Upper lobe of right lung (tissue), 1 donor: ENCODE measurements around the gene TAF3. TPM values are rescaled to one million over a fixed set of nuclear protein-coding genes. Genes with fewer than 3 reads are reported as not detected.

ENCODE experiments used
- ATAC-seq: fragments of 200-7000 bp; cut with Tn5 transposase; one replicate; pipeline ENCODE4 v1.9.1; 2020; ENCODE audit warnings: mild to moderate bottlenecking, moderate library complexity
- DNase-seq: peaks from one replicate; pipeline ENCODE4 v3.0.0-alpha.2; 2020
- H3K27ac ChIP-seq: fragments of 200-600 bp; one replicate; pipeline ENCODE4 v1.8.0; 2022
- H3K27me3 ChIP-seq: fragments of 200-600 bp; one replicate; pipeline ENCODE4 v1.8.0; 2022; ENCODE audit warnings: mild to moderate bottlenecking
- H3K36me3 ChIP-seq: fragments of 200-600 bp; one replicate; pipeline ENCODE4 v1.8.0; 2022
- H3K4me1 ChIP-seq: fragments of 200-600 bp; one replicate; pipeline ENCODE4 v1.8.0; 2022
- H3K4me3 ChIP-seq: fragments of 200-600 bp; one replicate; pipeline ENCODE4 v1.8.0; 2022; ENCODE audit warnings: mild to moderate bottlenecking
- H3K9me3 ChIP-seq: fragments of 200-600 bp; one replicate; pipeline ENCODE4 v1.8.0; 2022
- intact Hi-C: fragments of 100-400 bp; cut with DNase I; formaldehyde crosslinking; loops from one replicate; pipeline ENCODE4 v1.11.0; 2022
- total RNA-seq: library from RNA; stranded (reverse); fragmentation: NEBNext Ultra II Directional; extraction: Animal tissue kit (Norgen Biotek cat#: 25700); gene quantifications from one replicate; pipeline ENCODE4 v1.2.1, GENCODE V29; 2021
- TF ChIP-seq, protein P1 (sequence below): fragments of 200-600 bp; IDR thresholded peaks from one replicate; pipeline ENCODE4 v1.8.0; 2022; ENCODE audit warnings: antibody characterized with exemption
- donor health status: DM: no; HTN: yes; CAD: no; lungs with severe emphysema.

TAF3 gene
- total RNA-seq, 1 donor from 2014 or later: 11.8 TPM

DNA sequence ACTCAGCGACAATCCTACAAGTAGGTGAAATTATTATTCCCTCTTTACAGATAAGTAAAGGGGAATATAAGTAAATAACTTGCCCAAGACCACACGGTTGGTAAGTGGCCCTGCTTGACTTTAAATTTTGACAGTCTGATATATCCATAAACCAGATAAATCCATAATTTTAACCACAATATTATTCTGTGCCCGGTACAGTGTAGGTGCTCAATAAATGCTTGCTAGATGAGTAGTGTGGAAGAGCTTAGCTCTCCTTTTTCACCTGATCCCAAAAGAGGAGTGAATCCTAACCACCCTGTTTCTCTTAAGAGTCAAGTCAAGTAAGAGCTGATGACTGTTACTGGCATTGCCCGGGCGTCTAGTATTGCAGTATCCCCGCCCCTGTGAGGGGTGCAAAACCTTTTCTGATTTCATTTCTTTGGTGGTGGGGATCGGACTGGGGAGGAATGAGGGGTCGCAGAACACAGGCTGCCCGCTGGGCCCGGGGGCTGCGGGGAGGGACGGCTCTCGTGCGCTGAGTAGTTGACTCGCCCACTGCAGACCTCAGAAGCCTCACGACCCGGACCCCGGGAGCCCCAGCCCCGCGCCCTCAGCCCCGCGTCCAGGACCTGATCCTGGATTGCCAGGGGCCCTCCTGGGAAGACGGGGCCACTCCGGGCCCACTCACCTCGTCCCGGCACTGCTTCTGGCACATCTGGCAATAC, 31.0 kb upstream of the TAF3 start:
- peak; percentile 11 for ATAC-seq
- TF ChIP-seq, protein P1, sequence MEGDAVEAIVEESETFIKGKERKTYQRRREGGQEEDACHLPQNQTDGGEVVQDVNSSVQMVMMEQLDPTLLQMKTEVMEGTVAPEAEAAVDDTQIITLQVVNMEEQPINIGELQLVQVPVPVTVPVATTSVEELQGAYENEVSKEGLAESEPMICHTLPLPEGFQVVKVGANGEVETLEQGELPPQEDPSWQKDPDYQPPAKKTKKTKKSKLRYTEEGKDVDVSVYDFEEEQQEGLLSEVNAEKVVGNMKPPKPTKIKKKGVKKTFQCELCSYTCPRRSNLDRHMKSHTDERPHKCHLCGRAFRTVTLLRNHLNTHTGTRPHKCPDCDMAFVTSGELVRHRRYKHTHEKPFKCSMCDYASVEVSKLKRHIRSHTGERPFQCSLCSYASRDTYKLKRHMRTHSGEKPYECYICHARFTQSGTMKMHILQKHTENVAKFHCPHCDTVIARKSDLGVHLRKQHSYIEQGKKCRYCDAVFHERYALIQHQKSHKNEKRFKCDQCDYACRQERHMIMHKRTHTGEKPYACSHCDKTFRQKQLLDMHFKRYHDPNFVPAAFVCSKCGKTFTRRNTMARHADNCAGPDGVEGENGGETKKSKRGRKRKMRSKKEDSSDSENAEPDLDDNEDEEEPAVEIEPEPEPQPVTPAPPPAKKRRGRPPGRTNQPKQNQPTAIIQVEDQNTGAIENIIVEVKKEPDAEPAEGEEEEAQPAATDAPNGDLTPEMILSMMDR: no peak
- no peaks in the 10 kb centered on the region for H3K27me3 ChIP-seq
- intact Hi-C loops: no loop called here
- peaks cover 22% of the 10 kb centered on the region for H3K4me1 ChIP-seq
- H3K27ac ChIP-seq: peak overlapping the region; percentile 90
- H3K4me3 ChIP-seq: peak overlapping the region; percentile 94
- no peaks in the 10 kb centered on the region for H3K9me3 ChIP-seq
- H3K36me3 ChIP-seq: peaks cover 4% of the 10 kb centered on the region
- no peak for DNase-seq

DNA sequence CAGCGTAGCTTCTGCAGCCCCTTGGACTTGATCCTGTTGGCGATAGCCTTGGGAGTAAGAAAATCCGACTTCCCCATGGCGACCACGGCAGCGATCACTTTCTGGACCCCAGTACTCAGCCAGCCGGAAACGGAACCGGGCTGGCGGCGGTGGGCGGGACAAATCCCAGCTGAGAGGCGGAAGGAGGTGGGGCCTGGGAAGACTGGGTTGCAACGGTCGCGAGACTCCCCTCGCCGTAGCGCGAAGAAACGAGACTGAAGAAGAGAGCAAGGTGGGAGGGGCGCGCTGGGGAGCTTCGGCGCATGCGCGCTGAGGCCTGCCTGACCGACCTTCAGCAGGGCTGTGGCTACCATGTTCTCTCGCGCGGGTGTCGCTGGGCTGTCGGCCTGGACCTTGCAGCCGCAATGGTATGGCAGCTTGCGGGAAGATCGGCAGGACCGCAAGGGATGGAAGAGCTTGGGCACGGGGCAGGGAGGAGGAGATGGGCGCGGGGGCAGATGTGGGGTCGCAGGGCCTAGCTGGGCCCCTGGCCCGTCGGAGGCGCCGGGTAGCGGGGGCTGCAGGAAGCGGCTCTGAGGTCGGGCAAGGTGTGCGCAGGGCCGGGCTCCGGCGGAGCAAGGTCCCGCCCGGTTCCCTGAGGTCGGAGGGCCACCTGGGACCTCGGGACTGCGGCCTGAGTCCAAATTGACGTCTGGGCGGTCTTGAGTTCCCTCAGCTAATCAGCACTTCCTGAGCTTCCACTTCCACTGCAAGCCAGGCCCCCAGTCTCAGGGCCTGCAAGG, 30.3 kb upstream of the TAF3 start, which contains the start of the genes ATP5F1C and KIN:
ATP5F1C (plus strand) TSS at position 321 of the 782 bp plus-strand sequence; CDS start at position 352, 31 bp downstream.
KIN (minus strand) TSS at position 137 of the 782 bp plus-strand sequence; CDS start at position 77, 60 bp downstream.
- Histone ChIP-seq H3K36me3 (no peaks in the 10 kb centered on the region), H3K27me3 (no peaks in the 10 kb centered on the region), H3K9me3 (no peaks in the 10 kb centered on the region), H3K27ac (peak within 1 kb of the TSS; percentile 90), H3K4me1 (peaks cover 22% of the 10 kb centered on the region), H3K4me3 (peak within 1 kb of the TSS; percentile 94)
- TF ChIP-seq, protein P1: no peak
- intact Hi-C loops: no loop called here
- ATAC-seq (peak; percentile 99), DNase-seq (peak; percentile 99)

DNA sequence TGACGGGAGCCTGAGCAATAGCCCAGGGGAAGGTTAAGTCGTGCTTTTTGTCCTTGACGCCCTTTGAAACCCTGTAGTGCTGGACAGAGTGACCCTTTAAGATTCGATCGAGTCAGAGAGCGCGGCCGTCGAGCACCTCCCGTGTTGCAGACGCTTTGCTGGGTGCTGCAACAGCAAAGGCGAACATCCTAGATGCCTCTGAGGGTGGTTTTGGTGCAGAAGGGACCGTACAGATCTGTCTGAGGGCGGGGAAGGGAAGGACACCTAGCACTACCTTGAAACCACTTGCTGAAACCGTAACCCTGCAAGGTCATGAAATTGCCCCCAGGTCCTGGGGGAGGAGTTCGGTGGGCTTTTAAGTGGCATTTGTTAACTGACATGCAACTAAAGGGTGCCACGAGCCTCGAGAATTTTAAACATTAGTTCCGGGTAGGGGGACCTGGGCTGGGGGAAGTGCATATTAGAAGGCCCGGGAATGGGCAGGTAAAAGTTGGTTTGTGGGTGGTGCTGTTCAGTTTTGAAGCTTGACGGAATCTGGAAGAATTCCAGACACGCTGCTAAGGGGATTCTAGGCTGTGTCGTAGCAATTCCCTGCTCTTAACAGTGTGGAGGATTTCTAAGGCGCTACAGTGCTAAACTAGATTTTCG, 29.5 kb upstream of the TAF3 start:
- H3K9me3 ChIP-seq: no peaks in the 10 kb centered on the region
- peak overlapping the region; percentile 90 for H3K27ac ChIP-seq
- peak overlapping the region; percentile 94 for H3K4me3 ChIP-seq
- peaks cover 28% of the 10 kb centered on the region for H3K4me1 ChIP-seq
- TF ChIP-seq, protein P1: no peak
- H3K27me3 ChIP-seq: no peaks in the 10 kb centered on the region
- intact Hi-C loops: no loop called here
- no peak for DNase-seq
- ATAC-seq: peak; percentile 2
- no peaks in the 10 kb centered on the region for H3K36me3 ChIP-seq

DNA sequence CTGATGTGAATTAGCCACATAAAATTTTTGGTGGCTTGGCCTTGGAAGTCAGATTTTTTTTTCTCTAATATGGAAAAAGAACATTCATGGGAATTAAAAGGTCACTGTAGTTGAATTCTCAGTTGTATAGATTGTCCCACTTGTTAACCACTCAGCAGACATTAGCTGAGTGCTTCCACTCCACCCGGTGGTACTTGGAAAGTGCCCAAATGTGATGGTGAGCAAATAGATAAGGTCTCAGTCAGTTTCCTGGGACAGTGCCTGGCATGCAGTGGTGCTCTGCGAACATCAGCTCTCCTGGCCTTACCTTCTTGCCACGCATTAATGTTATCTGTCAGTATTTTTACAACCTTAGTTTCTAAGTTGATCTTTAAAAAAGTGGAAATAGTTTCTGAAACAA, 28.9 kb upstream of the TAF3 start:
- TF ChIP-seq, protein P1: no peak

DNA sequence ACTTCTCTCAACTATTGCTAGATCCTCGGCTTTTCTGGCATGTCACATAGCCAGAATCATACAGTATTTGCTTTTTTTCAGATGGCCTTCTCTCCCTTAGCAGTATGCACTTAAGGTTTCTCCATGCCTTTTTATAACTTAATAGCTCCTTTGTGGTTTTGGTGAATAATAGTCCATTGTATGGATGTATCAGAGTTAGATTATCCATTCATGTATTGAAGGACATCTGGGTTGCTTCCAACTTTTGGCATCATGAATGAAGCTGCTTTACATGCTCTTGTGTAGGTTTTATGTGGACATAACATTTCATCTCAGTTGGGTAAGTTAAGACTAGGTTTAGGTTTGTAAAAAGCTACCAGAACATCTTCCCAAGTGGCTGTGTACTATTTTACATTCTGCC, 25.8 kb upstream of the TAF3 start:
- no peak for DNase-seq
- TF ChIP-seq, protein P1: no peak
- H3K27ac ChIP-seq: no peak overlapping the region
- intact Hi-C loops: no loop called here
- H3K4me1 ChIP-seq: peaks cover 26% of the 10 kb centered on the region
- H3K9me3 ChIP-seq: no peaks in the 10 kb centered on the region
- no peaks in the 10 kb centered on the region for H3K27me3 ChIP-seq
- no peak overlapping the region for H3K4me3 ChIP-seq
- H3K36me3 ChIP-seq: peaks cover 12% of the 10 kb centered on the region
- no peak for ATAC-seq

More for the DNA sequence above, 28.9 kb upstream of the TAF3 start:
- intact Hi-C loops: no loop called here
- DNase-seq (no peak), ATAC-seq (no peak)
- Histone ChIP-seq H3K9me3 (no peaks in the 10 kb centered on the region), H3K27me3 (no peaks in the 10 kb centered on the region), H3K4me1 (peaks cover 33% of the 10 kb centered on the region), H3K27ac (no peak overlapping the region), H3K36me3 (no peaks in the 10 kb centered on the region), H3K4me3 (peak overlapping the region; percentile 94)
